ENCODE measurements around the gene ZNF689. TPM values are rescaled to one million over a fixed set of nuclear protein-coding genes. Genes with fewer than 3 reads are reported as not detected.

Gene ZNF689
- total RNA-seq, 1 experiment from 2014 or later = 11.7 TPM

GRCh38 chr16:30645727-30646126, 35.5 kb upstream of the ZNF689 start:
- TF ChIP-seq CTCF (IDR thresholded peaks at IDR 0.05; ENCODE audit: insufficient read depth in 1 of 2, low read depth in 1 of 2, low read length in 1 of 2, severe bottlenecking in 1 of 2, unreplicated experiment in 1 of 2) = no peak
- Histone ChIP-seq H3K27me3 (replicated peaks; ENCODE audit: control insufficient read depth, insufficient read depth, low read length) (no peaks in the 10 kb centered on the region), H3K9me3 (no peaks in the 10 kb centered on the region), H3K4me3 (ENCODE audit: low read depth, low read length) (no peak overlapping the region), H3K36me3 (ENCODE audit: control insufficient read depth, insufficient read depth, low read length) (no peaks in the 10 kb centered on the region), H3K4me1 (peaks cover 3% of the 10 kb centered on the region; the same call in 1 of the 2 replicates)
- H3K4me1 Mint-ChIP-seq (ENCODE audit: low read depth, unreplicated experiment) = no peaks in the 10 kb centered on the region
- H3K4me3 Mint-ChIP-seq (ENCODE audit: unreplicated experiment) = no peak overlapping the region
- intact Hi-C loops (cut with micrococcal nuclease; ENCODE audit: unreplicated experiment) = no loop called here
- no peak for DNase-seq
- POLR2A ChIA-PET = no interaction called here
- no peaks in the 10 kb centered on the region for H3K27me3 Mint-ChIP-seq (ENCODE audit: insufficient read depth, unreplicated experiment)
- no peak overlapping the region for H3K27ac Mint-ChIP-seq (ENCODE audit: unreplicated experiment)
- peaks cover 7% of the 10 kb centered on the region for H3K36me3 Mint-ChIP-seq (ENCODE audit: insufficient read depth, unreplicated experiment)
- CTCF ChIA-PET = interaction anchor here (1.4 kb wide), 1 partner anchor 216 kb away, joined by 3 read pairs; the partner anchor contains the start of gene DCTPP1
- H3K9me3 Mint-ChIP-seq (ENCODE audit: unreplicated experiment) = no peaks in the 10 kb centered on the region
- no TSS peak for BruUV-seq (replicated peaks)

GRCh38 chr16:30644334-30644830, 34.2 kb upstream of the ZNF689 start:
- Mint-ChIP-seq H3K4me3 (ENCODE audit: unreplicated experiment) (no peak overlapping the region), H3K27ac (ENCODE audit: unreplicated experiment) (no peak overlapping the region), H3K36me3 (ENCODE audit: insufficient read depth, unreplicated experiment) (no peaks in the 10 kb centered on the region), H3K9me3 (ENCODE audit: unreplicated experiment) (no peaks in the 10 kb centered on the region), H3K27me3 (ENCODE audit: insufficient read depth, unreplicated experiment) (no peaks in the 10 kb centered on the region), H3K4me1 (ENCODE audit: low read depth, unreplicated experiment) (no peaks in the 10 kb centered on the region)
- Histone ChIP-seq H3K36me3 (ENCODE audit: control insufficient read depth, insufficient read depth, low read length) (no peaks in the 10 kb centered on the region), H3K4me1 (no peaks in the 10 kb centered on the region), H3K4me3 (ENCODE audit: low read depth, low read length) (no peak overlapping the region), H3K27me3 (replicated peaks; ENCODE audit: control insufficient read depth, insufficient read depth, low read length) (no peaks in the 10 kb centered on the region), H3K9me3 (no peaks in the 10 kb centered on the region)
- BruUV-seq (replicated peaks) = no TSS peak
- ChIA-PET CTCF (interaction anchor here (0.7 kb wide), 1 partner anchor 140 kb away, joined by 5 read pairs; no protein-coding TSS in a partner anchor), POLR2A (no interaction called here)
- intact Hi-C loops (cut with micrococcal nuclease; ENCODE audit: unreplicated experiment) = no loop called here
- no peak for DNase-seq
- TF ChIP-seq CTCF (IDR thresholded peaks at IDR 0.05; ENCODE audit: insufficient read depth in 1 of 2, low read depth in 1 of 2, low read length in 1 of 2, severe bottlenecking in 1 of 2, unreplicated experiment in 1 of 2) = no peak

GRCh38 chr16:30641378-30641982, 31.3 kb upstream of the ZNF689 start:
- H3K4me1 Mint-ChIP-seq (ENCODE audit: low read depth, unreplicated experiment) = no peaks in the 10 kb centered on the region
- no TSS peak for BruUV-seq (replicated peaks)
- H3K4me3 Mint-ChIP-seq (ENCODE audit: unreplicated experiment) = no peak overlapping the region
- TF ChIP-seq CTCF (IDR thresholded peaks at IDR 0.05; ENCODE audit: insufficient read depth in 1 of 2, low read depth in 1 of 2, low read length in 1 of 2, severe bottlenecking in 1 of 2, unreplicated experiment in 1 of 2) = no peak
- H3K27me3 Mint-ChIP-seq (ENCODE audit: insufficient read depth, unreplicated experiment) = no peaks in the 10 kb centered on the region
- POLR2A ChIA-PET = no interaction called here
- H3K4me1 ChIP-seq = no peaks in the 10 kb centered on the region
- no peaks in the 10 kb centered on the region for H3K9me3 ChIP-seq
- H3K36me3 ChIP-seq (ENCODE audit: control insufficient read depth, insufficient read depth, low read length) = no peaks in the 10 kb centered on the region
- H3K27me3 ChIP-seq (replicated peaks; ENCODE audit: control insufficient read depth, insufficient read depth, low read length) = no peaks in the 10 kb centered on the region
- no peak overlapping the region for H3K27ac Mint-ChIP-seq (ENCODE audit: unreplicated experiment)
- no peaks in the 10 kb centered on the region for H3K36me3 Mint-ChIP-seq (ENCODE audit: insufficient read depth, unreplicated experiment)
- no peak overlapping the region for H3K4me3 ChIP-seq (ENCODE audit: low read depth, low read length)
- CTCF ChIA-PET = no interaction called here
- intact Hi-C loops (cut with micrococcal nuclease; ENCODE audit: unreplicated experiment) = no loop called here
- DNase-seq = no peak
- no peaks in the 10 kb centered on the region for H3K9me3 Mint-ChIP-seq (ENCODE audit: unreplicated experiment)

Data from Caco-2 (cell line).